ENCODE results near the gene MYRIP.

Gene MYRIP

DNA sequence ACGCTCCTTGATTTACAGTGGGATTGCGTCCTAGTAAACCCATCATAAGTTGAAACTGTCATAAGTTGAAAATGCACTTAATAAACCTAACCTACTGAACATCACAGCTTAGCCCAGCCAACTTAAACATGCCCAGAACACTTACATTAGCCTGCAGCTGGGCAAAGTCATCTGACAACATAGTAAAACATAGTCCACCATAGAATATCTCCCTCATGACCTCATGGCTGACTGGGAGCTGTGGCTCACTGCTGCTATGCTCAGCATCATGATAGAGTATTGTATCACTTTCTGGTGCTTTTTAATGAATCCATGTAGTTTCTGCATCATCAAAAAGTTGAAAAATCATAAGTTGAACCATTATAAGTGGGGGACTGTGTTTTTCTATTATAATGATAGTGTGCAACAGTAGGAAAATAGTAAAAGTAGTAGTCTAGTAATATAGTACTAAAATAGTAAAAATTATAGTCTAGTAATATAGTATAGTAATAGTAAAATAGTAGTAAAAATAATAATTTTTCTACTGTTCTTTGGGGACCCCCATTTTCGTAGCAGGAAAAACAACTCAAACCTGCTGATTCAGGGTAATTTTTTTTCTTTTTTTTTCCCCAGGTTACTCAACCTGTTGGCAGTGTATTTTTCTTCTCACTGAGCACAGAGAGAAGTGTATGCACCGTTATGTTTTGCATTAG is 233.5 kb downstream of the MYRIP start:
- no peak for TF ChIP-seq POLR2AphosphoS5 (IDR thresholded peaks at IDR 0.05; ENCODE audit: low read depth, low read length)
- no peak for TF ChIP-seq TAF1 (IDR thresholded peaks at IDR 0.05; ENCODE audit: borderline replicate concordance, insufficient read depth, low read length)
- TF ChIP-seq, protein P1, sequence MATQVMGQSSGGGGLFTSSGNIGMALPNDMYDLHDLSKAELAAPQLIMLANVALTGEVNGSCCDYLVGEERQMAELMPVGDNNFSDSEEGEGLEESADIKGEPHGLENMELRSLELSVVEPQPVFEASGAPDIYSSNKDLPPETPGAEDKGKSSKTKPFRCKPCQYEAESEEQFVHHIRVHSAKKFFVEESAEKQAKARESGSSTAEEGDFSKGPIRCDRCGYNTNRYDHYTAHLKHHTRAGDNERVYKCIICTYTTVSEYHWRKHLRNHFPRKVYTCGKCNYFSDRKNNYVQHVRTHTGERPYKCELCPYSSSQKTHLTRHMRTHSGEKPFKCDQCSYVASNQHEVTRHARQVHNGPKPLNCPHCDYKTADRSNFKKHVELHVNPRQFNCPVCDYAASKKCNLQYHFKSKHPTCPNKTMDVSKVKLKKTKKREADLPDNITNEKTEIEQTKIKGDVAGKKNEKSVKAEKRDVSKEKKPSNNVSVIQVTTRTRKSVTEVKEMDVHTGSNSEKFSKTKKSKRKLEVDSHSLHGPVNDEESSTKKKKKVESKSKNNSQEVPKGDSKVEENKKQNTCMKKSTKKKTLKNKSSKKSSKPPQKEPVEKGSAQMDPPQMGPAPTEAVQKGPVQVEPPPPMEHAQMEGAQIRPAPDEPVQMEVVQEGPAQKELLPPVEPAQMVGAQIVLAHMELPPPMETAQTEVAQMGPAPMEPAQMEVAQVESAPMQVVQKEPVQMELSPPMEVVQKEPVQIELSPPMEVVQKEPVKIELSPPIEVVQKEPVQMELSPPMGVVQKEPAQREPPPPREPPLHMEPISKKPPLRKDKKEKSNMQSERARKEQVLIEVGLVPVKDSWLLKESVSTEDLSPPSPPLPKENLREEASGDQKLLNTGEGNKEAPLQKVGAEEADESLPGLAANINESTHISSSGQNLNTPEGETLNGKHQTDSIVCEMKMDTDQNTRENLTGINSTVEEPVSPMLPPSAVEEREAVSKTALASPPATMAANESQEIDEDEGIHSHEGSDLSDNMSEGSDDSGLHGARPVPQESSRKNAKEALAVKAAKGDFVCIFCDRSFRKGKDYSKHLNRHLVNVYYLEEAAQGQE (IDR thresholded peaks at IDR 0.05; ENCODE audit: insufficient read depth in 1 of 2, low read depth in 2 of 2, low read length in 2 of 2) = no peak
- no peak for TF ChIP-seq SIN3A (IDR thresholded peaks at IDR 0.05; ENCODE audit: borderline replicate concordance, insufficient read depth, low read length)
- no peak for TF ChIP-seq FOXP2 (optimal IDR thresholded peaks at IDR 0.05; ENCODE audit: borderline replicate concordance, extremely low read depth, extremely low read length, insufficient read depth)

DNA sequence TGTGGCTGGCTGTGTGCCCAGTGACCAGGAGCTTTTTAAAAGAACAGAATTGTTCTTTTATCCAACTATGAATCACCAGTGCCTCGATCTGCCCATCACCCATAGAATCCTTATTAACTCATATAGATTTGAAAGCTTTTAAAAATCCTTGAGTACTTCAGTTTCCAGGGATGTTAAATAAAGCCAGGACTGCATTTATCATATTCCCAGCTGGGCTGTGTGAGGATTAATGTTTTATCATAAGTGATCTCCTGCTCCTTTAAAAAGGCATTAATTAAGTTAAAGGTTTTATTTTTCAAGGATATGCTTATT is 234.0 kb downstream of the MYRIP start:
- TF ChIP-seq FOXP2 (optimal IDR thresholded peaks at IDR 0.05; ENCODE audit: borderline replicate concordance, extremely low read depth, extremely low read length, insufficient read depth) = no peak
- TF ChIP-seq POLR2AphosphoS5 (IDR thresholded peaks at IDR 0.05; ENCODE audit: low read depth, low read length) = no peak
- TF ChIP-seq, protein P1 (IDR thresholded peaks at IDR 0.05; ENCODE audit: insufficient read depth in 1 of 2, low read depth in 2 of 2, low read length in 2 of 2) = no peak
- no peak for TF ChIP-seq SIN3A (IDR thresholded peaks at IDR 0.05; ENCODE audit: borderline replicate concordance, insufficient read depth, low read length)

DNA sequence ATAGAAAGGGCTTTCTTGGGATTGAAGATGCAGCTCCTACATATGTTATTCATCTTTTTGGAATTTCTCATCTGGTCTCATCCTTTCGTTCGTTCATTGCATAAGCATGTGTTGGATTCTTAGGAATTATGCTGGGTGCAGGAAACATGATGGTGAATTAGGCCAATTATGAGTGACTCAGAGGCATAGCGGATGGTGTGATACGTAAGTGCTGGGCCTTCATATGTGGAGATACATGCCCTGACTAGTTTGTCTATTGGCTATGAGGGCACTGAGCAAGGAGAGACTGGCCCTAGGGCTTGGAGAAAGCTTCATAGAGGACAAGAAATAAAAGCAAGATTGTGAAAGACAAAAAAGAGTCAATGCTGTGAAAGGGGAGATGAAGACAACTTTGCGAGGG is 235.1 kb downstream of the MYRIP start:
- TF ChIP-seq SIN3A (IDR thresholded peaks at IDR 0.05; ENCODE audit: borderline replicate concordance, insufficient read depth, low read length) = no peak
- TF ChIP-seq, protein P1 (IDR thresholded peaks at IDR 0.05; ENCODE audit: insufficient read depth in 1 of 2, low read depth in 2 of 2, low read length in 2 of 2) = no peak
- TF ChIP-seq TAF1 (IDR thresholded peaks at IDR 0.05; ENCODE audit: borderline replicate concordance, insufficient read depth, low read length) = no peak
- no peak for TF ChIP-seq POLR2AphosphoS5 (IDR thresholded peaks at IDR 0.05; ENCODE audit: low read depth, low read length)
- no peak for TF ChIP-seq FOXP2 (optimal IDR thresholded peaks at IDR 0.05; ENCODE audit: borderline replicate concordance, extremely low read depth, extremely low read length, insufficient read depth)

DNA sequence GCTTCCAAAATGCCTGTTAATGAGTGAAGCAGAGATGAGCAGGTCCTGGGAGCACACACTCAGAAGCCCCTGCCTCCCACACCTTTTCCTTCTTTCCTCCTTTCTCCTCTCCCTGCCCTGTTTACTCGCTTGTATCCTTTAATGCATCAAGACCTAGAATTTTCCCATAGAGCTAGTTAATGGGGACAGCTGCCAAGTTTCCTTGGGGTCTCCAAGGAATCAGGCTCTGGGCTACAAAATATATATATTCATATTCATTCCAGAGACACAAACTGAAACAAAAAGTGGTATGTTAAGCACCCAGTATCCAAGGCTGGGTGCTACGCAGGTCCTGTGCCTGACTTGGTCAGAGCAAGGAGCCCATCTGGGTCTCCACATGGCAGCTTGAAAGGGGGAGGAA is 235.6 kb downstream of the MYRIP start:
- no peak for TF ChIP-seq TAF1 (IDR thresholded peaks at IDR 0.05; ENCODE audit: borderline replicate concordance, insufficient read depth, low read length)

DNA sequence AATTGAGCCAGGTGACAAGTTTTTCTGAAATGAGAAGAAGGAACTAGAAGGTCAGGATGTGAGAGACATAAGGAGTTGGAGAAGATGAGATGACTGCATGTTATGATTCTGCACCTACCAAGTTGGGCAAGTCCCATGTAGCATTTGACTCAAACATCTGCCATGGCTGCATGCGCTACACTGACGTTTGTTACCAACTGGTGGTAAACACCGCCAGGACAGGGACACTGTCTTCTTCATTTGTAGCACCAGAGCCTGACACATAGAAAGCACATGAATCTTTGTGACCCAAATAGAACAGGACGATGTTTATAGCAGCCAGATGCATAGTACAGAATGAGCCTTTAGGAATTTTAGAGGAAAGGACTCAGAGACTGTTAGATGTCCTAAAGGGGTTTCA is 236.7 kb downstream of the MYRIP start:
- no peak for TF ChIP-seq POLR2AphosphoS5 (IDR thresholded peaks at IDR 0.05; ENCODE audit: low read depth, low read length)
- no peak for TF ChIP-seq SIN3A (IDR thresholded peaks at IDR 0.05; ENCODE audit: borderline replicate concordance, insufficient read depth, low read length)
- TF ChIP-seq FOXP2 (optimal IDR thresholded peaks at IDR 0.05; ENCODE audit: borderline replicate concordance, extremely low read depth, extremely low read length, insufficient read depth) = no peak
- TF ChIP-seq TAF1 (IDR thresholded peaks at IDR 0.05; ENCODE audit: borderline replicate concordance, insufficient read depth, low read length) = no peak
- TF ChIP-seq, protein P1 (IDR thresholded peaks at IDR 0.05; ENCODE audit: insufficient read depth in 1 of 2, low read depth in 2 of 2, low read length in 2 of 2) = no peak

All from PFSK-1 (cell line).